HTERT RPE-1 (cell line): ENCODE results near the gene ZFYVE1.
"Not testable (repeated sequence)": the region's sequence is repeated elsewhere in the genome, so short reads cannot be mapped to it uniquely, and the experiment has no call there.

Experiments
- in situ Hi-C: fragments of 300-500 bp; cut with MboI; formaldehyde crosslinking; loops from 4 replicates; pipeline ENCODE4 v1.14.3; 2020; ENCODE audit warnings: low sequenced_read_pairs

The ZFYVE1 gene

DNA sequence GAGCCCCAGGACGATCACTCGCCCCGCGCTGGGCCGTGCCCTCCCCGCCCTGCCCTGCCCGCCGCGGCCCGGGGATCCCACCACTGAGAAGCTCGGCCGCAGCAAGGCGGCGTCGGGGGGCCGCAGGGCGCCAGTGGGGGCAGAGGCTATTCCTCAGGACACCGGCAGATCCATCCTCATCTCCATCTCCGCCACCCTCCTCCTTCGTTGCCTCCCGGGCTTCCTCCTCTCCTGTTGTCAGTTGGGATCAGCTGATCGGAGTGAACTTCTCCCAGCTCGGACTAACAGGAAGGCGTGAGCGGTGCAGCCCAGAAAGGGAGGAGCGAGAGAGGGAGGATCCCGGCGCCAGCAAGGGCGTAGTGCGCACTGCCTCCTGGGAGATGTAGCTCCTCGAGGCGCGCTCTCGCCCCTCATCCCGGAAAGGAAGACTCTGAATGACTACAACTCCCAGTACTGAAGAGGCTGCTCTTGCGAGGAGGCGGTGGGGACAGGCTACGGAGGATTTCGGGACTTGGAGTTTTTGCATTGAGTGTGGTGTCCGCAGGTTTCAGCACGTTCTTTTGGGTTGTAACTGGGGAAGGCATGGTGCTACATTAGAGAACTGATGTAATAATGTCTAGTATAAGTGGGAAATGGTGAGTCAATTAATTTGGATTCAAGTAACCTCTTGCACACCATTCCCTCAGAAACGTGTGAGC is at the start of gene ZFYVE1:
ZFYVE1 (minus strand) TSS at position 262 of the 698 bp plus-strand sequence. CDS start 2,598 bp downstream, outside the sequence.
- in situ Hi-C loops, result no loop called here

GRCh38 chr14:73069585-73069984 is 42.7 kb upstream of the ZFYVE1 start:
- in situ Hi-C loops, result no loop called here

DNA sequence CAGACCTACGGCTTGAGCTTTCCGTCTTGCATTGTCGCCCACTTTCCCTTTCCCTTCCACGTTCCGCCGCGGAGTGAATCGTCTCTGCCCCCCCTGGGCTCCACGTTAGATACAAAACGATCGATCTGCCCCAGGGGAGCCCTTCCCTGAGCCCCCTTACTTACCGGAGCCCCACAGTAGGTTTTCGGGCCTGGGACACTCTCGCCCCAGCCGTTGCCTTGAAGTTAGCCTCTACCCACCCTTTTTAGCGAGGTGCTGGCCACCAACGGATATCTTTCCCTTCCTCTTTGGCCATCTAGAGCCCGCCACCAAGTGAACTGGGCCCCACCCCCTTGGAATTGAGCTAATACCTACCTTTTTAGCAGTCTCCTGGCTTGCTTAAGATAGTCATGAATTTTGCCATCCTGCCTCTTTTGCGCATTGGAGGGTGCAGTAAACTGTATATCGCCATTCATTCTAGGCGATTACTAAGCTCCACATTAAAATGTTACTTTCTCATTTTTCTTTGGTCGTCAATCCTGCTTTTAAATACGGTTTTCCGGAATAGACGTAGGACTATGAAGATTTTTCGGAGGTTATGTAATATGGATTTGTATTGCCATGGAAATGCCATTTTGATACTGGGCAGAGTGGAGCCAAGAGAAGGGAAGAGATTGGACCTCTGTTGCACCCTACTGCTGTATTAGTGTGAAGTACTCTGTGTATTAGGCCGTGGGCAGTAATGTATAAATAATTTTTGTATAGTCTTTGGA is 32.2 kb upstream of the ZFYVE1 start:
- in situ Hi-C loops, result no loop called here

DNA sequence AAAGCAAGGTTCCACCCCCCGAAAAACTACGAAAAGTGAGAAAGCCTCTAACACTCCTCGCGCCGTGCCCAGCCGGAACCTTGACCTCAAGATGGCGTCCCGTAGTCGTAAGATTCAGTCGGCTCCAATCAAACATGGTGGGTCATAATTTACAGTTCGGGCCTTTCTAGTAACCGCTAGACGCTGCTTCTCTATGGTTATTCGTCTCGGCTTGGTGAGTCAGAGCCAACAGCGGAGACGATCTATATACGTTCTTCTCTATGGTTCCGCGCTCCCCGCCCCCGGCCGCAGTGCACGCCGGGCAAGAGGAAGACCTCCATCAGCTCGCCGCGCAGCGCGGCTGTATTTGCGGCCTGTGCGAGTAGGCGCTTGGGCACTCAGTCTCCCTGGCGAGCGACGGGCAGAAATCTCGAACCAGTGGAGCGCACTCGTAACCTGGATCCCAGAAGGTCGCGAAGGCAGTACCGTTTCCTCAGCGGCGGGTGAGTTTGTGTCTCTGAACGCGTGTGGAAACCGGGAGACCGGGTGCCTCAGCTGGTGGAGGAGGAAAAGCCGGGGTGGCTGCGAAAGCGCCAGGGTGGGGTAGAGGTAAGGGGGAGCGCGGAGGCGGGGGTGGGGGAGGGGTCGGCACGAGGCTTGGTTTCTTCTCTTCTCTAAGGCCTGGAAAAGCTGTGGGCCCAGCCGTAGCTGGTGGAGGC is 31.5 kb upstream of the ZFYVE1 start, which contains the start of gene RBM25:
RBM25 (plus strand) TSS at position 311 of the 698 bp plus-strand sequence. CDS start 13,108 bp downstream, outside the sequence.
- in situ Hi-C loops, result no loop called here

GRCh38 chr14:73057944-73058223 is 31.0 kb upstream of the ZFYVE1 start:
- in situ Hi-C loops, result no loop called here

- in situ Hi-C loops, result no loop called here
Measured at GRCh38 chr14:73055251-73055650, 28.3 kb upstream of the ZFYVE1 start.

GRCh38 chr14:73049428-73049827 is 22.5 kb upstream of the ZFYVE1 start:
- in situ Hi-C loops, result no loop called here

DNA sequence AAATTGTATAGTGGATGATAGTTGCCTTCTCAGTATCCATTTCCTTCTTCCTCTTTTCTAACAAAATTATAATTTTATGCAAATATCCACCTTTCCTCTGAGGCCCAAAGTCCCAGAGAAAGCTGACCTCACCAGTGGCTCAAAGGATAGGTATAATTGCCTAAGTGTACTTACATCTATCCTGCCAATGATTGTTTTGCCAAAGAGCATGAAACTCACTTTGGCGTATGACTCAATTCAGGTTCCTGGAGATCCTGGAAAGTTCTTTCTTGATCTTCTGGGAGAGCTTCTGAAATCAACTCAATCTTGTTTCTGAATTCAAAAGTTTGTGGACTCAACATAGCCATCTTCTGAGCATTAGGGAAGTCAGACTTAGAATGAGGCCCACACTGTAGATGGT is 20.9 kb upstream of the ZFYVE1 start:
- in situ Hi-C loops, result no loop called here

GRCh38 chr14:73036706-73037450 is 10.0 kb upstream of the ZFYVE1 start:
- in situ Hi-C loops, result not testable (repeated sequence)

GRCh38 chr14:73027984-73028383 is 1.1 kb upstream of the ZFYVE1 start:
- in situ Hi-C loops, result no loop called here

DNA sequence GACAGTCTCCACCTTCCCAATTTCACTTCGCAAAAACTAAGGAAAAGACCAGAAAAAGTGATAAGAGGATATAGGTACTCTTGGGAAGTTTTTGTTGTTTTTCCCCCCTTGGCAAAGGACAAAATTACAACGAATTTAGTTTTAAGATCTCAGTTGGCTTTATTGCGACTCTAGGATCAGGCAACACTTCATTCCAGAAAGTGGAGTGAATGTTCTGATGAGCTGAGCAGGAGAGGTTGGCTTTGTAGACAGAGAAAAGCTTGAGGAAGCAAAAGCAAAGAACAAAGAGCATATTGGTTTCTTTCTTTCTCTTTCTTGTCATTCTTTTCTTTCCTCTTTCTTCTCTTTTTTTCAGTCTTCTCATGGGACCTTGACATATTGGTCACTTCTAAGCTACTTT is 640 bp upstream of the ZFYVE1 start:
- in situ Hi-C loops, result no loop called here

- in situ Hi-C loops, result no loop called here
Measured at GRCh38 chr14:73026243-73026844, 562 bp downstream of the ZFYVE1 start.

GRCh38 chr14:73025544-73025943 is 1.4 kb downstream of the ZFYVE1 start:
- in situ Hi-C loops, result no loop called here

DNA sequence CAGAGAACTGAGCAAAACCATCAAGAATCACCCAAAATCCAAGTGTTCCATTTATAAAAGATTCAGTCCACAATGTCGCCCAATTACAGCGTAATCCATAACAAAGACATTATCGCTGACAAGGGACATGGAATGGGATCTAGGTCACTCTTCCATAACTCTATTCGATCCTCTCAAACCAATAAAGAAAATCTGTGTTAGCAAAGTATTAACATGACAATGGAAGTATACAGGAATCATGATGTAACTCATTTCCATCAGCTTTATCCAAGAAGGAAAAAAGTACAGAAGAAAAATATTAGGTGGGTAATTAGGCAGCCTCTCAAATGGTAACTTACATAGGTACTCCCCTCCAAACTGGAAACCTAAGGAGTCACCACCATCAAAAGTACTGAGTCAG is 4.9 kb downstream of the ZFYVE1 start:
- in situ Hi-C loops, result no loop called here

- in situ Hi-C loops, result not testable (repeated sequence)
Measured at GRCh38 chr14:73016011-73016410, 10.9 kb downstream of the ZFYVE1 start.

DNA sequence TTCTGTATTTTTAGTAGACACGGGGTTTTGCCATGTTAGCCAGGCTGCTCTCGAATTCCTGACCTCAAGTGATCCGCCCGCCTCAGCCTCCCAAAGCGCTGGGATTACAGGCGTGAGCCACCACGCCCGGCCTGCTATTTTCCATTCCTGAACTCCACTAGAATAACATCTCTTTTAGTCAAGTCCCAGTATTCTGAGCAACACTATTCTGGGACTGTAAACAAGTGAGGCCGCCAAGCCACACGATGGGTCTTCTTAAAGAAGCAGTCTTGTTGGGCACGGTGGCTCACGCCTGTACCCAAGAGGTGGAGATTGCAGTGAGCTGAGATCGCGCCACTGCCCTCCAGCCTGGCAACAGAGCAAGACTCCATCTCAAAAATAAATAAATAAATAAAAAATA is 11.4 kb downstream of the ZFYVE1 start:
- in situ Hi-C loops, result not testable (repeated sequence)

- in situ Hi-C loops, result no loop called here
Measured at GRCh38 chr14:73014105-73014504, 12.8 kb downstream of the ZFYVE1 start.

DNA sequence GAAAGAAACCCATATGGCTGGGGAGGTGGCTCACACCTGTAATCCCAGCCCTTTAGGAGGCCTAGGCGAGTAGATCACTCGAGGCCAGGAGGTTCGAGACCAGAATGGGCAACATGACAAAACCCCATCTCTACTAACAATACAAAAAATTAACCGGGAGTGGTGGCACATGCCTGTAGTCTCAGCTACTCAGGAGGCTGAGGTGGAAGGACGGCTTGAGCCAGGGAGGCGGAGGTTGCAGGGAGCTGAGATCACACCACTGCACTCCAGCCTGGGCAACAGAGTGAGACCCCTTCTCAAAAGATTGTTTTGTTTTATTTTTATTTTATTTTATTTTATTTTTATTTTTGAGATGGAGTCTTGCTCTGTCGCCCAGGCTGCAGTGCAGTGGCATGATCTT is 15.7 kb downstream of the ZFYVE1 start:
- in situ Hi-C loops, result not testable (repeated sequence)

GRCh38 chr14:73008501-73008900 is 18.4 kb downstream of the ZFYVE1 start:
- in situ Hi-C loops, result no loop called here

- in situ Hi-C loops, result no loop called here
Measured at GRCh38 chr14:73007835-73008234, 19.1 kb downstream of the ZFYVE1 start.

- in situ Hi-C loops, result not testable (repeated sequence)
Measured at GRCh38 chr14:73004641-73005040, 22.3 kb downstream of the ZFYVE1 start.
